GM15510 (cell line): ENCODE data around the gene ASTN2.

Experiments used
- POLR2A ChIP-seq: IDR thresholded peaks from 3 replicates; pipeline ENCODE4 v1.6.1; 2011; ENCODE audit warnings: borderline replicate concordance; ENCODE audit not compliant: insufficient read length; ENCODE audit errors: extremely low read depth

Gene ASTN2

GRCh38 chr9:117073539-117074341, 341.1 kb downstream of the ASTN2 start:
- no peak for TF ChIP-seq POLR2A

- TF ChIP-seq POLR2A, result no peak
Observed at GRCh38 chr9:117073071-117073470, 341.8 kb downstream of the ASTN2 start.

GRCh38 chr9:117072216-117072615, 342.6 kb downstream of the ASTN2 start:
- no peak for TF ChIP-seq POLR2A

GRCh38 chr9:117063721-117064471, 351.0 kb downstream of the ASTN2 start:
- TF ChIP-seq POLR2A, result no peak

GRCh38 chr9:117060963-117061362, 353.9 kb downstream of the ASTN2 start:
- TF ChIP-seq POLR2A, result no peak

- no peak for TF ChIP-seq POLR2A
Observed at GRCh38 chr9:117050007-117050406, 364.9 kb downstream of the ASTN2 start.

GRCh38 chr9:117046666-117047327, 368.1 kb downstream of the ASTN2 start:
- no peak for TF ChIP-seq POLR2A

- no peak for TF ChIP-seq POLR2A
Observed at GRCh38 chr9:117044241-117044640, 370.6 kb downstream of the ASTN2 start.

- no peak for TF ChIP-seq POLR2A
Observed at GRCh38 chr9:117043159-117043558, 371.7 kb downstream of the ASTN2 start.

- no peak for TF ChIP-seq POLR2A
Observed at GRCh38 chr9:117035546-117035945, 379.3 kb downstream of the ASTN2 start.

- TF ChIP-seq POLR2A, result no peak
Observed at GRCh38 chr9:117034866-117035265, 380.0 kb downstream of the ASTN2 start.

- no peak for TF ChIP-seq POLR2A
Observed at GRCh38 chr9:117030254-117030768, 384.5 kb downstream of the ASTN2 start.

- TF ChIP-seq POLR2A, result no peak
Observed at GRCh38 chr9:117029341-117029740, 385.5 kb downstream of the ASTN2 start.

- TF ChIP-seq POLR2A, result no peak
Observed at GRCh38 chr9:117028103-117028858, 386.6 kb downstream of the ASTN2 start.

GRCh38 chr9:117021906-117022305, 393.0 kb downstream of the ASTN2 start:
- TF ChIP-seq POLR2A, result no peak

GRCh38 chr9:117018966-117019617, 395.8 kb downstream of the ASTN2 start:
- no peak for TF ChIP-seq POLR2A
